Measurements from ENCODE around the gene PIK3AP1. TPM values are rescaled to one million over a fixed set of nuclear protein-coding genes. Genes with fewer than 3 reads are reported as not detected.

Gene PIK3AP1
- total RNA-seq, 4 donors from 2014 or later, result 1.4 to 3.2 (median 2.8) TPM

DNA sequence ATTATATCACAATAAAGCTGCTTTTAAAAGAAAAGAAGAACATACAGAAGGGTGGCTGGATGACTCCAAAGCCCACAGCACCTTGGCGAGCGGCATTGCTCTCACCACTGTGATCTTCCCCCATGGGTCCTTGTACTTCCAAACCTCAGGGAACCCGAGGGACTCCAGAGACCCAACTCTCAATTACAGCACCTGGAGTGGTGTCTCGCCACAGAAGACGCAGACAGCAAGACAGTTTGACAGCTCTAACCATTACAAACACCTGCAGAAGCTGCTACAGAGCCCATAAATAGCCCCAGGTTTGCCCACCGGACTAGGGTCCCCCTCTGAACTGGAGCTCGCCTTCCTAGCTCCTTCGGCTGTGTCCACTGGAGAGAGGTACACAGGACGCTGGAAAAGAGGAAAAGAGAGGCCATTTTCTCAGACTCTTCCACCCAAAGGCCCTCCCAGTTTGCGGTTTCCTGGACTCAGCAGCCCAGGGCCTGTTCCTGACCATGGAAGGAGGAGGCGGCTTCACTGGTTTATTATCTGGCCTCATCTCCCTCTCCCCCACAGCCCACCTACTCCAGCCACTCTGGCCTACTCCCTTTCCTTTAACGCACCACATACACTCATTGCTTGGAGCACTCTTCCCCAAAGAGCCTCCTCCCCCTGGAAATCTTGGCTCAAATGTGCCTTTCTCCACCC, 1.9 kb downstream of the PIK3AP1 start:
- in situ Hi-C loops (cut with MboI; ENCODE audit: low sequenced_read_pairs in 4 of 4) (no loop called here), intact Hi-C loops (cut with DNase I; ENCODE audit: low total_unique reads) (no loop called here)
- Histone ChIP-seq H3K27me3 (no peaks in the 10 kb centered on the region), H3K27ac (no peak overlapping the region), H3K4me3 (peak overlapping the region in 1 of 4 donors; percentile 61), H3K4me1 (peaks cover 4 to 8% of the 10 kb centered on the region in 2 donors), H3K36me3 (no peaks in the 10 kb centered on the region), H3K9me3 (no peaks in the 10 kb centered on the region)
- TF ChIP-seq, protein P1, sequence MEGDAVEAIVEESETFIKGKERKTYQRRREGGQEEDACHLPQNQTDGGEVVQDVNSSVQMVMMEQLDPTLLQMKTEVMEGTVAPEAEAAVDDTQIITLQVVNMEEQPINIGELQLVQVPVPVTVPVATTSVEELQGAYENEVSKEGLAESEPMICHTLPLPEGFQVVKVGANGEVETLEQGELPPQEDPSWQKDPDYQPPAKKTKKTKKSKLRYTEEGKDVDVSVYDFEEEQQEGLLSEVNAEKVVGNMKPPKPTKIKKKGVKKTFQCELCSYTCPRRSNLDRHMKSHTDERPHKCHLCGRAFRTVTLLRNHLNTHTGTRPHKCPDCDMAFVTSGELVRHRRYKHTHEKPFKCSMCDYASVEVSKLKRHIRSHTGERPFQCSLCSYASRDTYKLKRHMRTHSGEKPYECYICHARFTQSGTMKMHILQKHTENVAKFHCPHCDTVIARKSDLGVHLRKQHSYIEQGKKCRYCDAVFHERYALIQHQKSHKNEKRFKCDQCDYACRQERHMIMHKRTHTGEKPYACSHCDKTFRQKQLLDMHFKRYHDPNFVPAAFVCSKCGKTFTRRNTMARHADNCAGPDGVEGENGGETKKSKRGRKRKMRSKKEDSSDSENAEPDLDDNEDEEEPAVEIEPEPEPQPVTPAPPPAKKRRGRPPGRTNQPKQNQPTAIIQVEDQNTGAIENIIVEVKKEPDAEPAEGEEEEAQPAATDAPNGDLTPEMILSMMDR (IDR thresholded peaks at IDR 0.05 in 4 of 5, conservative IDR thresholded peaks at IDR 0.05 in 1 of 5), result no peak
- TF ChIP-seq POLR2A (IDR thresholded peaks at IDR 0.05), result no peak
- DNase-seq (no peak), ATAC-seq (no peak)

DNA sequence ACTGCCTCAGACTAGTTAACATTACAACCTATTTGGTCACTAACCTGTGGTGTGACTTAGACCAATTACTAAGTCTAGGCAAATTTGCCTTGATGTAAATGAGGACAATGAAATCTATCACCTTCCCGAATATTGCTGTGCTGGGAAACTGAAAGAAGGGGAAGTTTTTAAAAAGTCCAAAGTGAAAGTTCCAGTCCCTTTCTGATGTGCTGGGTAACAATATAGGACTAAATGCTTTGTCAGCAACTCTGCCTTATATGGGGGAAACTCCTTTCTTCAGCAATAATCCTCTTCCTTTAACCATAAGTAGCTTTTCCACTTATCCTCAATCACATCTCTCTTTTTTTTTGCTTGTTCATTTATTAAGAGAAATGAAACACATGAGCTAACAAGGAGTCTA, 3.9 kb downstream of the PIK3AP1 start:
- Histone ChIP-seq H3K36me3 (no peaks in the 10 kb centered on the region), H3K27ac (no peak overlapping the region), H3K27me3 (no peaks in the 10 kb centered on the region), H3K4me1 (peaks cover 4 to 7% of the 10 kb centered on the region in 2 donors), H3K9me3 (no peaks in the 10 kb centered on the region), H3K4me3 (no peak overlapping the region)
- DNase-seq, result no peak
- TF ChIP-seq, protein P1 (IDR thresholded peaks at IDR 0.05 in 4 of 5, conservative IDR thresholded peaks at IDR 0.05 in 1 of 5), result no peak
- no peak for TF ChIP-seq POLR2A (IDR thresholded peaks at IDR 0.05)
- in situ Hi-C loops (cut with MboI; ENCODE audit: low sequenced_read_pairs in 4 of 4), result no loop called here
- ATAC-seq, result no peak
- intact Hi-C loops (cut with DNase I; ENCODE audit: low total_unique reads), result no loop called here

DNA sequence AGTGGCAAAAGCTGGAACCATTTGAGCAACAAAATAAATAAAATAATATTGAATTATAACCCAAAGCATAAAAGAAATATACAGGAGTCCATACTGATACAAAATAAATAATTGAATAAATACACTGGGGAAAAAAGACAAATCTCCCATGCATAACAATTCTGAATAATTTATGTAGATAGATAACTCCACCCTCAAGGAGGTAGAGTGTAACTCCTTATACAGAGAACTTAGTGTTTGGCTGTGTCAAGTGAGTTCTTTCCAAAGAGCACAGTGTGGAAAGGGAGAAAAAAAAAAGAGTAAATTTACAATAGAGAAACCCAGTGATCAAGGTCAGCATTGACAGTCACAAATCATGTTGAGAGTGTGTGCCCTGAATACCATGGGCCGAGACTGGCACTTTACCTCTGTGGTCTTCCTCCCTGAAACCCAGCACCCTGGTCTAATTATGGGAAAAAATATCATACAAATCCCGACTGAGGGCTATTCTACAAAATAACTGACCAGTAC, 5.5 kb downstream of the PIK3AP1 start:
- TF ChIP-seq POLR2A (IDR thresholded peaks at IDR 0.05), result no peak
- Histone ChIP-seq H3K4me1 (peaks cover 0 to under 1% of the 10 kb centered on the region in 2 donors), H3K27ac (no peak overlapping the region), H3K27me3 (no peaks in the 10 kb centered on the region), H3K4me3 (no peak overlapping the region), H3K9me3 (no peaks in the 10 kb centered on the region), H3K36me3 (no peaks in the 10 kb centered on the region)
- intact Hi-C loops (cut with DNase I; ENCODE audit: low total_unique reads) (no loop called here), in situ Hi-C loops (cut with MboI; ENCODE audit: low sequenced_read_pairs in 4 of 4) (no loop called here)
- ATAC-seq, result no peak
- DNase-seq, result no peak

DNA sequence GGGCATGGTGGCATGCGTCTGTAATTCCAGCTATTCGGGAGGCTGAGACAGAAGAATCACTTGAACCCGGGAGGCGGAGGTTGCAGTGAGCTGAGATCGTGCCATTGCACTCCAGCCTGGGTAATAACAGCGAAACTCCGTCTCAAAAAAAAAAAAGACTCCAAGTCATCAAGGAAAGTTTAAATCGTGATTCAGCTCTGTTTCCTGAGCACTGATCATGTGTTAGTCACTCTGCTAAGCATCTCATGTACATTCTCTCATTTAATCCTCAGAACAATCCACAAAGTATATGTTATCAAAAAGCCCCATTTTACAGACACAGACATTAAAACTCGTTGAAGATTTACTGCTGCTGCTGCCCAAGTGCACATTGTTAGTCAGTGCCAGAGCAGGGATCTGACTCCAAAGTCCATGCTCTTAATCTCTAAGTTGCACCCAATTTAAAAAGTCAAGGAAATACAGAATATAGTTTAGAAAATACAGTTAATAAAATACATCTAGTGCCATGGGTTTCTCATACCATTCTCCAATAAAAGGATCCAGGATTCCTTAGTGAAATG, 6.2 kb downstream of the PIK3AP1 start:
- H3K4me3 ChIP-seq, result no peak overlapping the region
- no peaks in the 10 kb centered on the region for H3K9me3 ChIP-seq
- H3K36me3 ChIP-seq, result no peaks in the 10 kb centered on the region
- no peaks in the 10 kb centered on the region for H3K27me3 ChIP-seq
- ATAC-seq (no peak), DNase-seq (no peak)
- intact Hi-C loops (cut with DNase I; ENCODE audit: low total_unique reads) (no loop called here), in situ Hi-C loops (cut with MboI; ENCODE audit: low sequenced_read_pairs in 4 of 4) (no loop called here)
- no peak for TF ChIP-seq POLR2A (IDR thresholded peaks at IDR 0.05)
- TF ChIP-seq, protein P1 (IDR thresholded peaks at IDR 0.05 in 4 of 5, conservative IDR thresholded peaks at IDR 0.05 in 1 of 5), result no peak
- no peaks in the 10 kb centered on the region for H3K4me1 ChIP-seq
- H3K27ac ChIP-seq, result no peak overlapping the region

DNA sequence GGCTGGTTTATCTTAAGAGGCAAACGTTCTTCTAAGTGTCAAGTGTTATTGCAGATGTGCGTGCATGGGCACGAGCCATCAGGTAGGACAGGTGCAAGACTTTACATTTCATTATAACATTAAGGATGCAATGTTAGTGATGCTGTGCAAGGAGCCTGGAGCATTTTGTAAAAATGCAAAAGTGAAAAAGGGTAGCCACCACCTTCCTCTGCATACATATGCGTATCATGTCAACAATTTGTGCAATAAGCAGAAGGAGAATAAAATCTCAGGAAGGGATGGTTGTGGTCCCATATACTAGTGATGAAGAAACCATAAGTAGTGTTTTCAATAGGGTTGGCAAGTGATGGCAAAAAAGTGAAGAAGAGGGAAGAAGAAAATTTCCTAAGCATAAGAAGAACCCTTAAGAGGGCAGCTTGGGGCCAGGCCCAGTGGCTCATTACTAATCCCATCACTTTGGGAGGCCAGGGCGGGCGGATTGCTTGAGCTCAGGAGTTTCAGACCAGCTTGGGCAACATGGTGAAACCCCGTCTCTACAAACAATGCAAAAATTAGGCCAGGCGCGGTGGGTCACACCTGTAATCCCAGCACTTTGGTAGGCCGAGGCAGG, 7.5 kb downstream of the PIK3AP1 start:
- intact Hi-C loops (cut with DNase I; ENCODE audit: low total_unique reads), result no loop called here
- H3K36me3 ChIP-seq, result no peaks in the 10 kb centered on the region
- no peak overlapping the region for H3K4me3 ChIP-seq
- ATAC-seq (no peak), DNase-seq (no peak)
- in situ Hi-C loops (cut with MboI; ENCODE audit: low sequenced_read_pairs in 4 of 4), result no loop called here
- H3K4me1 ChIP-seq, result no peaks in the 10 kb centered on the region
- no peaks in the 10 kb centered on the region for H3K27me3 ChIP-seq
- H3K9me3 ChIP-seq, result no peaks in the 10 kb centered on the region
- H3K27ac ChIP-seq, result no peak overlapping the region
- no peak for TF ChIP-seq POLR2A (IDR thresholded peaks at IDR 0.05)
- TF ChIP-seq, protein P1 (IDR thresholded peaks at IDR 0.05 in 4 of 5, conservative IDR thresholded peaks at IDR 0.05 in 1 of 5), result no peak

Measured in gastrocnemius medialis (tissue), 4 donors.